ENCODE results near the gene ITGBL1. TPM values are rescaled to one million over a fixed set of nuclear protein-coding genes. Genes with fewer than 3 reads are reported as not detected.

The ITGBL1 gene
- total RNA-seq, 4 donors from 2014 or later: 0.27 to 2.6 (median 0.83) TPM; not detected in 1

- no peaks in the 10 kb centered on the region for H3K4me1 ChIP-seq
- TF ChIP-seq CTCF (IDR thresholded peaks at IDR 0.05): no peak
- TF ChIP-seq POLR2A (IDR thresholded peaks at IDR 0.05): no peak
- no peaks in the 10 kb centered on the region for H3K27me3 ChIP-seq
- no peak overlapping the region for H3K27ac ChIP-seq
- no peak overlapping the region for H3K4me3 ChIP-seq
- DNase-seq: no peak
- H3K9me3 ChIP-seq: no peaks in the 10 kb centered on the region
- H3K36me3 ChIP-seq: no peaks in the 10 kb centered on the region
These were observed 159.3 kb downstream of the ITGBL1 start for GRCh38 chr13:101611491-101612475.

DNA sequence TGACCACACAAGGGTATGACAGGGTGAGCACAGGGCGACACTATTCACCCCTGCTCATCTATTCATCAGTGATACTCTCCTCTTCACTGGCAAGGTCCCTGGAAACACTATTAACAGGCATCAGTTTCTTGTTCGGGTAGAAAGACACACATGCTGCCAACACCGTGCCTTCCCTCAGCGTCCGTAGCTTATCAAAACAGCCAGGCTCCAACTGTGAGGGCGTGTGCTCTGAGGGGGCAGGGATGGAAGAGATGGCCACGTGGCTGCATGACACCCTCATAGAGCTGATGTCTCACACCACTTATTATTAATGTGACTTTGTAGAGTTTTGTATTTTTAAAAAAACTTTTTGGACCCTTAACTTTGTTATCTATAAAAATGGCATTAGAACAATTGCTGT is 160.3 kb downstream of the ITGBL1 start:
- H3K9me3 ChIP-seq: no peaks in the 10 kb centered on the region
- no peak for DNase-seq
- no peak overlapping the region for H3K4me3 ChIP-seq
- no peak overlapping the region for H3K27ac ChIP-seq
- no peaks in the 10 kb centered on the region for H3K36me3 ChIP-seq
- H3K27me3 ChIP-seq: no peaks in the 10 kb centered on the region
- TF ChIP-seq CTCF (IDR thresholded peaks at IDR 0.05): no peak
- TF ChIP-seq POLR2A (IDR thresholded peaks at IDR 0.05): no peak
- no peaks in the 10 kb centered on the region for H3K4me1 ChIP-seq

DNA sequence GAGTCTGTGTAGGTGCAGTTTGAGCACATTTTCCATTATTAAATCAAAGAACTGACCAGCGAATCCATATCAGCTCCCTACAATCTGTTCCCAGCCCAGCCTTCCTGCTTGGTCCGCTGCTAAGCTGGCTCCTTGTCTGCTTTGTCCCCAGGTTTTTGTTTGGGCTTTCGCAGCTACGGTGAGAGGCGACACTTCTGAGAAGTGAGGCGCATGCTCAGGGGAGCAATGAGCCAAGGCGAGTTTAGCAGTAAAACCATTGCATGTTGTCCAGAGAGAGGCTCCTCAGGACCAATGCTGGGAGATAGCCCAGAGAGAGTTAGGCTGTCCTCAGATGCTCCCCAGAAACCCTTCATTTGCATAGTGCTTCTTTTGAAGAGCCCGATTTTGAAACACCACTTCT is 162.0 kb downstream of the ITGBL1 start:
- Histone ChIP-seq H3K27ac (no peak overlapping the region), H3K4me3 (no peak overlapping the region)

GRCh38 chr13:101618440-101619187 is 166.1 kb downstream of the ITGBL1 start:
- no peak for TF ChIP-seq POLR2A (IDR thresholded peaks at IDR 0.05)
- TF ChIP-seq CTCF (IDR thresholded peaks at IDR 0.05): no peak
- no peaks in the 10 kb centered on the region for H3K27me3 ChIP-seq
- H3K4me3 ChIP-seq: no peak overlapping the region
- H3K27ac ChIP-seq: no peak overlapping the region
- H3K4me1 ChIP-seq: no peaks in the 10 kb centered on the region
- DNase-seq: no peak
- H3K9me3 ChIP-seq: no peaks in the 10 kb centered on the region
- no peaks in the 10 kb centered on the region for H3K36me3 ChIP-seq

More for the DNA sequence above, 162.0 kb downstream of the ITGBL1 start:
- TF ChIP-seq POLR2A (IDR thresholded peaks at IDR 0.05) (no peak), CTCF (IDR thresholded peaks at IDR 0.05) (no peak)
- DNase-seq: no peak
- H3K4me1 ChIP-seq: no peaks in the 10 kb centered on the region
- no peaks in the 10 kb centered on the region for H3K27me3 ChIP-seq
- no peaks in the 10 kb centered on the region for H3K9me3 ChIP-seq
- H3K36me3 ChIP-seq: no peaks in the 10 kb centered on the region

- TF ChIP-seq POLR2A (IDR thresholded peaks at IDR 0.05) (no peak), CTCF (IDR thresholded peaks at IDR 0.05) (no peak)
These were observed 168.6 kb downstream of the ITGBL1 start for GRCh38 chr13:101621099-101621498.

More at GRCh38 chr13:101621099-101621498, 168.6 kb downstream of the ITGBL1 start:
- Histone ChIP-seq H3K27me3 (no peaks in the 10 kb centered on the region), H3K4me1 (no peaks in the 10 kb centered on the region), H3K4me3 (no peak overlapping the region), H3K36me3 (no peaks in the 10 kb centered on the region), H3K27ac (no peak overlapping the region), H3K9me3 (no peaks in the 10 kb centered on the region)
- no peak for DNase-seq

All from Peyer's patch (tissue), 4 donors.